Memory B cell (primary cell): ENCODE data around the gene TBX21.

Source experiments
- ATAC-seq: fragments of 150-1000 bp; cut with Tn5 transposase; 2 replicates; pipeline ENCODE4 v1.10.0; 2021; ENCODE audit warnings: low read depth, mild to moderate bottlenecking, moderate library complexity
- DNase-seq, 2 donors: peaks; one replicate each; pipeline ENCODE4 v3.0.0; 2022; ENCODE audit warnings: low spot score in 2 of 2
- H3K27ac Mint-ChIP-seq: one replicate; pipeline ENCODE4 v1.8.0; 2022; ENCODE audit warnings: mild to moderate bottlenecking, moderate library complexity, mixed read lengths
- H3K27me3 Mint-ChIP-seq: one replicate; pipeline ENCODE4 v1.8.0; 2022; ENCODE audit warnings: mixed read lengths
- H3K36me3 Mint-ChIP-seq: one replicate; pipeline ENCODE4 v1.8.0; 2022; ENCODE audit warnings: mild to moderate bottlenecking, mixed read lengths
- H3K4me1 Mint-ChIP-seq: one replicate; pipeline ENCODE4 v1.8.0; 2022; ENCODE audit warnings: mixed read lengths
- H3K4me3 Mint-ChIP-seq: one replicate; pipeline ENCODE4 v1.8.0; 2022; ENCODE audit warnings: mild to moderate bottlenecking, moderate library complexity, mixed read lengths
- H3K9me3 Mint-ChIP-seq: one replicate; pipeline ENCODE4 v1.8.0; 2022; ENCODE audit warnings: mixed read lengths

TBX21 gene, protein sequence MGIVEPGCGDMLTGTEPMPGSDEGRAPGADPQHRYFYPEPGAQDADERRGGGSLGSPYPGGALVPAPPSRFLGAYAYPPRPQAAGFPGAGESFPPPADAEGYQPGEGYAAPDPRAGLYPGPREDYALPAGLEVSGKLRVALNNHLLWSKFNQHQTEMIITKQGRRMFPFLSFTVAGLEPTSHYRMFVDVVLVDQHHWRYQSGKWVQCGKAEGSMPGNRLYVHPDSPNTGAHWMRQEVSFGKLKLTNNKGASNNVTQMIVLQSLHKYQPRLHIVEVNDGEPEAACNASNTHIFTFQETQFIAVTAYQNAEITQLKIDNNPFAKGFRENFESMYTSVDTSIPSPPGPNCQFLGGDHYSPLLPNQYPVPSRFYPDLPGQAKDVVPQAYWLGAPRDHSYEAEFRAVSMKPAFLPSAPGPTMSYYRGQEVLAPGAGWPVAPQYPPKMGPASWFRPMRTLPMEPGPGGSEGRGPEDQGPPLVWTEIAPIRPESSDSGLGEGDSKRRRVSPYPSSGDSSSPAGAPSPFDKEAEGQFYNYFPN

DNA sequence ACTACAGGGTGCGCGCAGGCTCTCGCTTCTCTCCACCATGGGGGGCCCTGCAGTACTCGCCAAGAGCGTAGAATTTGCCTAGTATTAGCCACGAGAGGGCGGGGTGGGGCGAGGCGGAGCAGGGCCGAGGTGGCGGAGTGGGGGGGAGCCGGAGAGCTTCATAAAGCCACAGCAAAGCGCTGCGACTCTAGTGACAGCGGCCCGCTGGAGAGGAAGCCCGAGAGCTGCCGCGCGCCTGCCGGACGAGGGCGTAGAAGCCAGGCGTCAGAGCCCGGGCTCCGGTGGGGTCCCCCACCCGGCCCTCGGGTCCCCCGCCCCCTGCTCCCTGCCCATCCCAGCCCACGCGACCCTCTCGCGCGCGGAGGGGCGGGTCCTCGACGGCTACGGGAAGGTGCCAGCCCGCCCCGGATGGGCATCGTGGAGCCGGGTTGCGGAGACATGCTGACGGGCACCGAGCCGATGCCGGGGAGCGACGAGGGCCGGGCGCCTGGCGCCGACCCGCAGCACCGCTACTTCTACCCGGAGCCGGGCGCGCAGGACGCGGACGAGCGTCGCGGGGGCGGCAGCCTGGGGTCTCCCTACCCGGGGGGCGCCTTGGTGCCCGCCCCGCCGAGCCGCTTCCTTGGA lies at the start of gene TBX21:
Gene TBX21, plus strand, starts transcription at position 190 of the 627 bp plus-strand sequence. Its CDS starts 219 bp downstream, at position 409.
- ATAC-seq (peak; percentile 90), DNase-seq (peak; percentile 89)
- no peaks in the 10 kb centered on the region for H3K27me3 Mint-ChIP-seq
- H3K27ac Mint-ChIP-seq: peak within 1 kb of the TSS; percentile 70
- H3K4me3 Mint-ChIP-seq: peak within 1 kb of the TSS; percentile 98
- H3K36me3 Mint-ChIP-seq: no peaks in the 10 kb centered on the region
- H3K4me1 Mint-ChIP-seq: peaks cover 32% of the 10 kb centered on the region
- H3K9me3 Mint-ChIP-seq: no peaks in the 10 kb centered on the region

DNA sequence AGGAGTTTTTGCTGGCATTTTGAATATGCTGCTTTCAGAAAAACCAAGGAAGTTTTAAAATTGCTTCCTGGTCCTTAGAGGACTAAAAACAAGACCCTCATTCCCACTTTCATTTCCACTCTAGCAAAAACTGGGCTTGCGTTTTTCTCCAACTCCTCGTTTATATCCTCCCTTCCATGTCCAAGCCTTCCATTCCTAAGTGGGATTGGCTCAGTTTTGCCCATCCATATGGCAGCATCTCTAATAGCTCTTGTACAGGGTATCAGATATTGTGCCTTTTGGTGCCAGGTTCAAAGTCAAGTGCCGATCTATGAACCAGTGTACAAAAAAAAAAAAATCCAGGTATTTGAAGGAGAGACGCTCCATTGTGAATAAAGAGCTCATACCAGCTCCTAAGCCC lies 49.0 kb upstream of the TBX21 start:
- Mint-ChIP-seq H3K27ac (peak overlapping the region; percentile 74), H3K9me3 (no peaks in the 10 kb centered on the region), H3K36me3 (peaks cover 30% of the 10 kb centered on the region), H3K4me1 (peaks cover 4% of the 10 kb centered on the region), H3K27me3 (no peaks in the 10 kb centered on the region), H3K4me3 (no peak overlapping the region)
- DNase-seq: no peak
- no peak for ATAC-seq

DNA sequence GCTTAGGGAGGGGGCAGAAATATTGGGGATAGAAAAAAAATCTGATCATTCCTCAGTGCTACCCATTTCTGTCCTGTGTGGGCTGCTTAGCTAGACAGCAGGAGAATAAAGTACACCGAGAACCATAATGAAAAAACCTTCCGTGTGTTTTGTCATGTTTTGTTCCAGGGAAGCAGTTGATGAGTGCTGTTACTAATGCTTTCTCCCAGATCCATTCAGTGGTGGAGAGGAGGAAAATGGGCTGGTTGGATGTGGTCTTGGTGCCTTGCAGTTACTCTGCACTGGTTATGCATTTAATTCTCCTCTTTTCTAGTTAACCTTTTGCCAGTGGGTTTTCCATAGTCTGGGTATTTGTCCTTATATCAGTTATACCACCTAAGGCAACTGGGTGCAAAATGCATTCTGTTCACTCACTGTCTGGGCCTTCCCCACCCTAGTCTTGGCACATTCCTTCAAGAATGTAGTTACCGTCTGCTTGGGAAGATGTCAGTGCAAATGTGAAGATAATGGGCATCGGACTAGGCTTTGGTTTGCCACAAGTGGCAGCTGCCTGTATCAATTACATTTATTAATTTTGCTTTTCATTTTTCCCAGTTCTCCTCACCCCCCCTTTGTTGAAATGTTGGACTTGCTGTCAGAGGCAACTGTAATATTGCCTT lies 48.4 kb upstream of the TBX21 start:
- DNase-seq: no peak

DNA sequence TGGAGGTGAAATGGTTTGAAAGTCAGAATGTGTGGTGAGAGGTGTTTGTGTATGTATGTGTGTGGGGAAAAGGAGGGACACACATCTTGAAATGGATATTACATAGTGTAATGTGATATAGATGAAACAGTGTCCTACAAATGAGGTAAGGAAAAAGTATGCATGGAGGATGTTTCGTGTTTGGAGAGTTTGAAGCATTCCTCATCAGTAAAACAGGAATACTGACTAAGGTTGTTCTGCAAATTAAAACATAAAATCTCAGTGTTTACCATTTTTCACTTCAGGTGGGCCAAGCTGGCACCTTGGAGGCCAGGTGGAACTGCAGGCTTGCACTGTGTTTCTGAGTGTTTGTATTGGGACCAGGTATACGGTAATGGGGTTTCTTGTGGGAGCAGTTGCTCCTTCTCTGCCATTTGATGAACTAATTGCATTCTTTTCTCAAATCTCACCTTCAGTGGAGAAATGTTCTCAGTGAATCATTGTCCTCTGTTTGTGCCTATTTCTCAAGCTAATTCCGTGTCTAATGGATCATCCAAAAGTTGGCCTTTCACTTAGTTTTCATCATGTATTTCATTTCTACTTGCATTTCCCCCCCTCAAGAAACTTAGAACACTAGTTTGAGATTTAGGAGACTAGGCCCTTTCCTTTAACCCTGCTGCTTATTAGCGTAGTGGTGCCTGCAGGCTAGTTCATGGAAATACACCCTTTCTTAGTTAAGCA lies 47.3 kb upstream of the TBX21 start:
- Mint-ChIP-seq H3K9me3 (no peaks in the 10 kb centered on the region), H3K36me3 (peaks cover 24% of the 10 kb centered on the region), H3K27me3 (no peaks in the 10 kb centered on the region), H3K4me1 (peaks cover 2% of the 10 kb centered on the region), H3K4me3 (no peak overlapping the region), H3K27ac (no peak overlapping the region)
- DNase-seq (no peak), ATAC-seq (no peak)

More for the DNA sequence above, 48.4 kb upstream of the TBX21 start:
- Mint-ChIP-seq H3K9me3 (no peaks in the 10 kb centered on the region), H3K27ac (no peak overlapping the region), H3K4me3 (no peak overlapping the region), H3K27me3 (no peaks in the 10 kb centered on the region), H3K4me1 (peaks cover 4% of the 10 kb centered on the region), H3K36me3 (peaks cover 30% of the 10 kb centered on the region)
- ATAC-seq: no peak

DNA sequence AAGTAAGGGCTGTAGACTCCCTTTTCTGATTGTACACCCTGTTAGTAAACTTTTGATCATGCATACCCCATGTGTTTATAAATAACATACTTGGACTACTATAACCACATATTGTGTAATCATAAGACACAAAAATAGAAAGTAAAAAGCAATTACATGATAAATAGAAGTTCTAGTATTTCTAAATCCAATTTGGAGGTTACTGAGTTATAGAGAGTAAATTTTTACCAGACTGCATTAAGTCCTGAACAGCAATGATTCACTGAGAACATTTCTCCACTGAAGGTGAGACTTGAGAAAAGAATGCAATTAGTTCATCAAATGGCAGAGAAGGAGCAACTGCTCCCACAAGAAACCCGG lies 46.8 kb upstream of the TBX21 start:
- H3K9me3 Mint-ChIP-seq: no peaks in the 10 kb centered on the region
- ATAC-seq (no peak), DNase-seq (no peak)
- H3K27me3 Mint-ChIP-seq: no peaks in the 10 kb centered on the region
- H3K4me1 Mint-ChIP-seq: peaks cover 2% of the 10 kb centered on the region
- H3K36me3 Mint-ChIP-seq: peaks cover 22% of the 10 kb centered on the region
- no peak overlapping the region for H3K4me3 Mint-ChIP-seq
- H3K27ac Mint-ChIP-seq: no peak overlapping the region

DNA sequence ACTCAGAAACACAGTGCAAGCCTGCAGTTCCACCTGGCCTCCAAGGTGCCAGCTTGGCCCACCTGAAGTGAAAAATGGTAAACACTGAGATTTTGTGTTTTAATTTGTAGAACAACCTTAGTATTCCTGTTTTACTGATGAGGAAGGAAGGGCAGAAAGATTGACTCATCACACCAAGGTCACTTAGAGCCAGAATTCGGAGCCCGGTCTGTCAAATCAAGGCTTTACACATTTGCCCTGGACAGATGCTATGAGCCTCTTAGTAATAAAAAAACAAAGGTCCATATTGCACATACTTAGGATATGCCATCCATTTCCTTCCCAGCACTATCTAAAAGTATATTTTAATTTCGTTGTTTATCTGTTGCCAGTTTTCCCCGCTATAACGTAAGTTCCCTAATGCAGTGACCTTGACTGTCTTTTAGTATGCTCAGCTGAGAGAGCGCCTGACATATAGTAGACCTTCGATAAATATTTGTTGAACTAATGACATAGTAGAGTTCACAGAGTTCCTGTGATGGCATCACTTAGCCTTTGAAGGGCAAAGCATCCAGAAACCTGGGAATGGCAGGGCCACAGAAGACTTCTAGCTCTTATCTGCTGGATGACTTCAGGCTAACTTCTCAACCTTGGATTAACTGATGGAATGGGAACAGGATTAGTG lies 46.2 kb upstream of the TBX21 start:
- H3K27me3 Mint-ChIP-seq: peaks cover 1% of the 10 kb centered on the region
- H3K36me3 Mint-ChIP-seq: peaks cover 22% of the 10 kb centered on the region
- H3K4me1 Mint-ChIP-seq: peaks cover 2% of the 10 kb centered on the region
- no peak overlapping the region for H3K4me3 Mint-ChIP-seq
- no peaks in the 10 kb centered on the region for H3K9me3 Mint-ChIP-seq
- no peak overlapping the region for H3K27ac Mint-ChIP-seq
- ATAC-seq: no peak
- DNase-seq: no peak

DNA sequence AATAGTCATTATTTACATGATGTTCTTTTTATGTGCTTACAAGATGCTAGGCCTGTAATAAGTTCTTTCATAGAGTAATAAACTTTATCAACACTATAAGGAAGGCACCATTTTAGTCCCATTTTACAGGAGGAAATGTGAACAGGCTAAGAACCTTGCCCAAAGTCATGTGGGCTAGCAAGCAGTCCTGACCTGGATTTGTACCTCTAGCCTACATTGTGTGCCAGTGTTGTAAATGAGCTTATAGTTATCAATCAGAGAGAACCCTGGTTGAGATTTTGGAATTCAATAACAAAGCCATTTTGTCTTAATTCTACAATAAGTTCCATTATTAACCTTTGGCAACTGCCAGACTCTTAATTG lies 45.7 kb upstream of the TBX21 start:
- Mint-ChIP-seq H3K9me3 (no peaks in the 10 kb centered on the region), H3K36me3 (peaks cover 19% of the 10 kb centered on the region), H3K4me3 (no peak overlapping the region), H3K27me3 (peaks cover 1% of the 10 kb centered on the region), H3K27ac (no peak overlapping the region), H3K4me1 (peaks cover 2% of the 10 kb centered on the region)
- no peak for ATAC-seq
- no peak for DNase-seq

DNA sequence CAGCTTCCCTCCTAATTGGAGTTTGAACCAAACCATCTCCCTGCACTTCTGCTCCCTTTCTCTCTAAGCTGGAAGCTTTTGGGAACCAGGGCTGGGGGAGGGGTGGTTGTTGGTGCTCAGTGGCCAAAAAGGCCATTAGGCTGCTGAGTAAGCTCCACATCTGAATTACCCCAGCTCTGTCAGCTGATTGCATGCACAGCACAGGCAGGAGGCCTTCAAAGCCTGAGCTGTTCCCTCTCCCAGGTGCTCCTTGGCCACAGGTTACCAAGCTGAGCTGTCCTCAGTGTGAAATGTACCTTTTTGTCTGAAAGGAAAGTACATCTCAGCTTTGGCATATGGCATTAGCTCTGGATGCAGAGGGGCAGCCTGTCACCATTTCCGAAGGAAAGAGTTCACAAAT lies 45.3 kb upstream of the TBX21 start:
- H3K27me3 Mint-ChIP-seq: peaks cover 1% of the 10 kb centered on the region
- H3K36me3 Mint-ChIP-seq: peaks cover 14% of the 10 kb centered on the region
- H3K4me1 Mint-ChIP-seq: peaks cover 2% of the 10 kb centered on the region
- ATAC-seq (no peak), DNase-seq (no peak)
- no peak overlapping the region for H3K4me3 Mint-ChIP-seq
- no peak overlapping the region for H3K27ac Mint-ChIP-seq
- H3K9me3 Mint-ChIP-seq: no peaks in the 10 kb centered on the region

DNA sequence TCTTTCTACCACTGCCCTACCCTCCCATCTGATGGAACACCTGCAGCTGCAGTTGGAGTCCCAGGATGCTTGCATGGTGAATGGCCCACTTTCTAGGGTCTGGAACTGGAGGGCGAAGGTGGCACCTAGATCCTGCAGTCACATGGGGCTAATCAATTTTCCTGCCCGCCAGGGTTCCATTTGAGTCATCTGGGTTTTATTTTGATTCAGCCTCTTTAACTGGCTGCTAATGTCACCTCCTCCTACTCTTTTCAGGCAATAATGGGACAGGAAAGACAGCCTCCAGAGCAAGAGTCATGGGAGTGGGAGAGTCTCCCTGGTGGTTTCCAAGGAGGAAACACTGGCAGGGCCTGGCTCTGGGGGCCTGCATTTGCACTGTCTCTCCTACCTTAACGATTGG lies 42.9 kb upstream of the TBX21 start:
- Mint-ChIP-seq H3K4me1 (peaks cover 13% of the 10 kb centered on the region), H3K9me3 (no peaks in the 10 kb centered on the region), H3K27me3 (peaks cover 1% of the 10 kb centered on the region), H3K27ac (peak overlapping the region; percentile 81), H3K4me3 (no peak overlapping the region), H3K36me3 (peaks cover 5% of the 10 kb centered on the region)
- DNase-seq (no peak), ATAC-seq (no peak)

DNA sequence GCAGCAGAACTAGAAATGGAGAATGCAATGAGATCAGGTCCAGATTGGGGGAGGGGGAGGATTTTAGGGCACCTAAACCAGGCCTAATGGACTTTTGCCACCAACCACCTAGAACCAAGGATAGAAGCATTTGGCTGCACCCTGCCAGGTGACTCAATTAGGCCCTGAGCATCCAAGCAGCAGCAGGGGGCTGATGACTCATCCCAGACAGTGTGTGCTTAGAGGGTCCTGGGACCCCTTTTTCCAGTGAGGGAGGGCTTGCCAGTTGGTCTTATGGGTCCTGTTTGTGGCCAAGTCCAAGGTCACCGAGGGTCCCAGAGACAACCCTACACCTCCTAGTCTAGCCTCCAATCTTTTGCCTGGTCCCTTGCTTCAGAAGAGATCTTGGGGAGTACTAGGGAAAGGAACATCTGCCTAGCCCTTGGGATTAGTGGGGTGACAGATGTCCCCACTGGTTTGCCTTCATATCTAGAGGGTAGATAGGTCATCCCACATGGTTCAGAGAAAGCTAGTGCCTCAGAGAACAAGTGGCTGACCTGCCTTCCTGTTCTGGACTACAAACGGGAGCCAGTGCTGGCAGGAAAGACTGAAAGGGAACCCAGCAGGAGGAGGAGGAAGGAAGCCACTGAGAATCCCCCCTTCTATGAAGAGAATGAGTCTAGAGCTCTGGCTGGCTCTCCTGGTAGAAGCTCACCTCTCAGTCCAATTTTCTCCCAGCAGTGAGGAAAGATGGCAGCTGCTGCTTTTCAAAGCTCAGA lies 40.7 kb upstream of the TBX21 start:
- no peak for DNase-seq
- peaks cover 19% of the 10 kb centered on the region for H3K4me1 Mint-ChIP-seq

DNA sequence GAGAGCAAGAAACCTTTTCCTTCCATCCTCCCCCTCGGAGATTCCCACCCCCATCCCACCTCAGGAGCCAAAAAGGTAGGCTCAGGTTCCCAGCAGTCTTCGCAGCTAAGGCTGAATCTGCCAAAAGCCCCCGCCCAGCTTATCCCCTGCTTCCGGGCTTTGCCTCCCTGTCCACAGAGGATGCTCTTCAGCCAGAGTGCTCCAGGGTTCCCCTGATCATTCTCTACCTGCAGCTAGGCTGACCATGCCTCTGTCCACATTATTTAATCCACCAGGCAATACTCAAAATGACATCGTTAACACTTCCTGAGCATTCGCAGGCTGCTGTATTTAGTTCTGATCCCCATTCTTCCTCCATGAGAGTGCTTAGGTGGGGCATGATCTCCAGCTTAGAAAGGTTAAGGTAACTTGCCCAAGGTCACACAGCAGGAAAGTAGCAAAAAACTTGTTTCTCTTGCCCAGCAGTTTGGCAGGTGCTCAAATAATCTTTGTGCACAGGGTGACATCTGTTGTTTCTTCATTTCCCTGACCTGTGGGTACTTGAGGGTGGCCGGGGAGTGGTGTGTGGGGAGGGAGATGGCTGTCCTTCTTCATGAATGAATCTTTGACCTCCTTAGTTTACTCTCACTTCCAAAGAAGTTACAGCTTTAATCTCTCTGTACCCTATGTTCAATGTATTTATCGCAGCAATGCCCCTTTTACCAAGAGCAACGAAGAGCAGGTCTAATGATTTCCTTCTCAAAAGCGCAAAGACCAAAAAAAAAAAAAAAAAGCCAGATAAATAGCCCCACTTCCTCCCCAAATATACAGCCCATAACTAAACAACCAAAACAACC lies 39.9 kb upstream of the TBX21 start:
- Mint-ChIP-seq H3K4me1 (peaks cover 20% of the 10 kb centered on the region), H3K27ac (peak overlapping the region; percentile 68), H3K27me3 (peaks cover 1% of the 10 kb centered on the region), H3K9me3 (no peaks in the 10 kb centered on the region), H3K4me3 (peak overlapping the region; percentile 90), H3K36me3 (no peaks in the 10 kb centered on the region)
- DNase-seq (no peak), ATAC-seq (no peak)

More for the DNA sequence above, 40.7 kb upstream of the TBX21 start:
- H3K27ac Mint-ChIP-seq: no peak overlapping the region
- H3K27me3 Mint-ChIP-seq: peaks cover 1% of the 10 kb centered on the region
- no peak for ATAC-seq
- H3K36me3 Mint-ChIP-seq: no peaks in the 10 kb centered on the region
- H3K9me3 Mint-ChIP-seq: no peaks in the 10 kb centered on the region
- no peak overlapping the region for H3K4me3 Mint-ChIP-seq
